Measurements from ENCODE around the gene CPB2.

Gene CPB2

GRCh38 chr13:46032341-46032740, 72.5 kb downstream of the CPB2 start:
- H3K27ac ChIP-seq: no peak overlapping the region
- TF ChIP-seq ZFX (IDR thresholded peaks at IDR 0.05; ENCODE audit: borderline replicate concordance): no peak
- TF ChIP-seq, protein P1, sequence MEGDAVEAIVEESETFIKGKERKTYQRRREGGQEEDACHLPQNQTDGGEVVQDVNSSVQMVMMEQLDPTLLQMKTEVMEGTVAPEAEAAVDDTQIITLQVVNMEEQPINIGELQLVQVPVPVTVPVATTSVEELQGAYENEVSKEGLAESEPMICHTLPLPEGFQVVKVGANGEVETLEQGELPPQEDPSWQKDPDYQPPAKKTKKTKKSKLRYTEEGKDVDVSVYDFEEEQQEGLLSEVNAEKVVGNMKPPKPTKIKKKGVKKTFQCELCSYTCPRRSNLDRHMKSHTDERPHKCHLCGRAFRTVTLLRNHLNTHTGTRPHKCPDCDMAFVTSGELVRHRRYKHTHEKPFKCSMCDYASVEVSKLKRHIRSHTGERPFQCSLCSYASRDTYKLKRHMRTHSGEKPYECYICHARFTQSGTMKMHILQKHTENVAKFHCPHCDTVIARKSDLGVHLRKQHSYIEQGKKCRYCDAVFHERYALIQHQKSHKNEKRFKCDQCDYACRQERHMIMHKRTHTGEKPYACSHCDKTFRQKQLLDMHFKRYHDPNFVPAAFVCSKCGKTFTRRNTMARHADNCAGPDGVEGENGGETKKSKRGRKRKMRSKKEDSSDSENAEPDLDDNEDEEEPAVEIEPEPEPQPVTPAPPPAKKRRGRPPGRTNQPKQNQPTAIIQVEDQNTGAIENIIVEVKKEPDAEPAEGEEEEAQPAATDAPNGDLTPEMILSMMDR (IDR thresholded peaks at IDR 0.05): no peak

GRCh38 chr13:46031581-46032263, 73.1 kb downstream of the CPB2 start:
- no peak for TF ChIP-seq ZFX (IDR thresholded peaks at IDR 0.05; ENCODE audit: borderline replicate concordance)
- TF ChIP-seq, protein P1 (IDR thresholded peaks at IDR 0.05): no peak

GRCh38 chr13:46025157-46025556, 79.7 kb downstream of the CPB2 start:
- TF ChIP-seq, protein P1 (IDR thresholded peaks at IDR 0.05): no peak
- TF ChIP-seq ZFX (IDR thresholded peaks at IDR 0.05; ENCODE audit: borderline replicate concordance): no peak
- no peak overlapping the region for H3K27ac ChIP-seq

More at GRCh38 chr13:46031581-46032263, 73.1 kb downstream of the CPB2 start:
- no peak overlapping the region for H3K27ac ChIP-seq

DNA sequence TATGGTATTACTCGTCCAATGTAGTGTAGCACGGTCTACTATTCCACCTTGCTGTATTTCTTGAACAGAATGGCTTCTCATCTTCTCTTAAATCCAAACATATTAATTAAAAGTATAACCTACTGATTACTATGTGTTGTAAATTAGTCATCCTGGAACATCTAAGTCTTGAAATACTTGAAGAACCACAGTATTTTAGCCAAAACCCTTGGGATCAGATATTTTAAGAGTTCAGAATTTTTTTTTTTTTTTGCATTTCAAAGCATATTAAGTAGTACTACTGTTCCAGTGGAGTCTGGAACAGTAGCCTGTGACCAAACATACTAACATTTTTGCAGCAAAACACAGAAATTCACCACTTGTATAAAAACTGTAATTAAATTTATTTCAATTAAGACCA, 82.4 kb downstream of the CPB2 start:
- TF ChIP-seq, protein P1 (IDR thresholded peaks at IDR 0.05): no peak
- no peak for TF ChIP-seq ZFX (IDR thresholded peaks at IDR 0.05; ENCODE audit: borderline replicate concordance)
- H3K27ac ChIP-seq: no peak overlapping the region

DNA sequence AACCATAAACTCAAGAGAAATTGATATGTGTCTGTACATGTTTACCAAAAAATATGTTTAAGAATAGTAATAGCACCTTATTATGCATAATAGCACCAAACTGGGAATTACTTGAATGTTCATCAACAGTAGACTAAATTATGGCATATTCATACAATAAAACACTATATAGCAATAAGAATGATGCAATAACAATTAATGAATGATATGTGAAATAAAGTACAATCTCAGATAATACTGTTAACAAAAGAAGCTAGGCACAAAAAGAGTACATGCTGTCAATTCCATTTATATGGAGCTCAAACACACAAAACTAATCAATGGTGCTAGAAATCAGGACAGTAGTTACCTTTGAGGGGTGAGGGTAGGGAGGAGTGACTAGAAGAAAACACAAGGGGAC, 88.6 kb downstream of the CPB2 start:
- TF ChIP-seq ZFX (IDR thresholded peaks at IDR 0.05; ENCODE audit: borderline replicate concordance): no peak
- TF ChIP-seq, protein P1 (IDR thresholded peaks at IDR 0.05): no peak
- no peak overlapping the region for H3K27ac ChIP-seq

DNA sequence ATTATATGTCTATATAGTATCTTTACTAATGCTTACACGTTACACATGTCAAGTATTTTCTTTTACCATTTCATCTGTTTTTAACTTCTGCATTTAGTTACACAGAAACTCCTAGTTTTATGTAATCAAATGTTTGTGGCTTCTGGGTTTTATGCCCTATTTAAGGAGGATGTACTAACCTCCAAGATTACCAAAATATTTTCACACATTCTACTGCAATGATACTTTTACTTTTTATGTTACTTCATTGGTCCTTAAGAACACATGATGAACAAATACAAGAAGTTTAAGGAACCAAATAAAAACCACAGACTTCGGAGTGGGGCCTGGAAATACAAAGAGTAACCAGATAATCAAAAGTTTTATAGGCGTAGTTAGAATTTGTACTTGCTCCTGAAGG, 89.5 kb downstream of the CPB2 start:
- no peak overlapping the region for H3K27ac ChIP-seq
- TF ChIP-seq, protein P1 (IDR thresholded peaks at IDR 0.05): no peak
- TF ChIP-seq ZFX (IDR thresholded peaks at IDR 0.05; ENCODE audit: borderline replicate concordance): no peak

DNA sequence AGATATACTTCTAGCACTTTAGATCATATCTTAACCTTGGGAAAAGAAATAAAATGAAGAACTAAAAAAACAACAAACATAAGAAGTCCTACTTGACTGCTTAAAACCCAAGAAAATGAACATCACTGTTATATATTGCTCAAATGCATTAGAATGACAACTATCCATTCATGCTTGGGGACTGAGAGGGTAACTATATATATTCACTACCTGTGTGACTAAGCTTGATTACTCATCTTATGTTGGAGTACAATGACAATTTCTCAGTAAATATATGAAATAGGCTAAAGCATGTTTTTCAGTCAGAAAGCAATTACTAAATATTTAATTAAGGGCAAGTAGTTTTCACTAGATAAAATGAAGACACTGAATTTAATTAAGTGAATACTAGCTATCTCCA, 92.4 kb downstream of the CPB2 start:
- TF ChIP-seq ZFX (IDR thresholded peaks at IDR 0.05; ENCODE audit: borderline replicate concordance): no peak
- TF ChIP-seq, protein P1 (IDR thresholded peaks at IDR 0.05): no peak
- no peak overlapping the region for H3K27ac ChIP-seq

All from 22Rv1 (cell line).